GM12878 (cell line): ENCODE results near the gene LRP1B. TPM values are rescaled to one million over a fixed set of nuclear protein-coding genes. Genes with fewer than 3 reads are reported as not detected.

Experiments used
- ATAC-seq: fragments of 200-7000 bp; cut with Tn5 transposase; 3 replicates; pipeline ENCODE4 v1.9.1; 2020; ENCODE audit warnings: mild to moderate bottlenecking, moderate library complexity
- BruUV-seq: library from RNA; stranded (reverse); fragments of 400-500 nt; replicated peaks from 2 replicates; lab custom pipeline; 2021; lab: Mats Ljungman, UMichigan
- CTCF ChIA-PET: fragments of 300-600 bp; sonication (Branson Sonifier 250); formaldehyde crosslinking; extraction: SDS; loops from one replicate; lab custom pipeline; 2021; ENCODE audit warnings: inconsistent platforms; lab: Yijun Ruan, JAX
- POLR2A ChIA-PET: fragments of 350-600 bp; formaldehyde crosslinking; extraction: SDS; loops from one replicate; lab custom pipeline; 2021; ENCODE audit warnings: inconsistent platforms; lab: Charles Lee
- RAD21 ChIA-PET: fragments of 300-600 bp; sonication (Branson Sonifier 250); formaldehyde crosslinking; loops from one replicate; lab custom pipeline; 2023; ENCODE audit warnings: antibody characterized with exemption; ENCODE audit not compliant: unreplicated experiment; lab: Charles Lee
- SMC1A ChIA-PET: fragments of 300-600 bp; sonication (Branson Sonifier 250); formaldehyde crosslinking; loops from one replicate; lab custom pipeline; 2023; ENCODE audit not compliant: unreplicated experiment, uncharacterized antibody; lab: Charles Lee
- DNase-seq: peaks from one replicate; pipeline ENCODE4 v3.0.0-alpha.2; 2011; ENCODE audit warnings: low read depth, low spot score
- FAIRE-seq: peaks from 3 replicates; lab custom pipeline; 2011; peaks lifted over from hg19 to GRCh38; lab: Jason Lieb, UNC
- H2AFZ ChIP-seq: 2 replicates; pipeline ENCODE4 v1.6.0; 2011; ENCODE audit warnings: low read depth, low read length, control low read depth; ENCODE audit not compliant: control insufficient read depth
- H3K27ac ChIP-seq: 2 replicates; pipeline ENCODE4 v1.5.1; 2011; ENCODE audit warnings: control low read depth; ENCODE audit not compliant: control insufficient read depth, insufficient read depth
- H3K27me3 ChIP-seq, 2 experiments: replicated peaks in 1 of 2; 2 replicates each; pipeline versions ENCODE4 v1.6.0 to v1.6.1; 2011; ENCODE audit warnings: low read length in 1 of 2; ENCODE audit not compliant: control insufficient read depth in 2 of 2, insufficient read depth in 2 of 2
- H3K36me3 ChIP-seq, 2 experiments: 2 replicates each; pipeline ENCODE4 v1.5.1; 2011; ENCODE audit warnings: low read length in 1 of 2; ENCODE audit not compliant: control insufficient read depth in 2 of 2, insufficient read depth in 2 of 2
- H3K4me1 ChIP-seq: 2 replicates; pipeline ENCODE4 v1.6.1; 2011; ENCODE audit warnings: mild to moderate bottlenecking, low read length, moderate library complexity, mixed read lengths; ENCODE audit not compliant: control insufficient read depth, insufficient read depth
- H3K4me2 ChIP-seq: 2 replicates; pipeline ENCODE4 v1.6.0; 2011; ENCODE audit warnings: control low read depth; ENCODE audit not compliant: control insufficient read depth, insufficient read depth
- H3K4me3 ChIP-seq: fragments of 200-600 bp; sonication (generic); 2 replicates; pipeline ENCODE4 v1.5.1; 2016
- H3K79me2 ChIP-seq: 2 replicates; pipeline ENCODE4 v1.6.0; 2011; ENCODE audit warnings: low read length; ENCODE audit not compliant: control insufficient read depth, insufficient read depth
- H3K9ac ChIP-seq: 2 replicates; pipeline ENCODE4 v1.8.0; 2011; ENCODE audit warnings: low read length, control low read depth, mixed read lengths; ENCODE audit not compliant: control insufficient read depth, insufficient read depth
- H3K9me3 ChIP-seq: replicated peaks from 3 replicates; pipeline ENCODE4 v1.5.1; 2011; ENCODE audit warnings: mild to moderate bottlenecking, low read length; ENCODE audit not compliant: control insufficient read depth, insufficient read depth
- H4K20me1 ChIP-seq: 2 replicates; pipeline ENCODE4 v1.6.0; 2011; ENCODE audit not compliant: control insufficient read depth, insufficient read depth
- BHLHE40 ChIP-seq, 2 experiments: fragments of 450-650 bp in 1 of 2; IDR thresholded peaks; 2 replicates each; pipeline ENCODE4 v1.6.1; 2011 to 2017; ENCODE audit warnings: low read depth in 2 of 2, borderline replicate concordance in 1 of 2, improper control_type of control experiment in 1 of 2, low read length in 1 of 2, mild to moderate bottlenecking in 1 of 2
- CTCF ChIP-seq, 3 experiments: IDR thresholded peaks in 2 of 3; conservative IDR thresholded peaks in 1 of 3; 2 replicates each; pipeline ENCODE4 v1.5.1; 2011; ENCODE audit warnings: low read depth in 3 of 3, low read length in 3 of 3, mild to moderate bottlenecking in 3 of 3, control low read depth in 2 of 3, moderate library complexity in 2 of 3, inconsistent platforms in 1 of 3, mixed read lengths in 1 of 3; ENCODE audit not compliant: control insufficient read depth in 2 of 3, insufficient read depth in 1 of 3; ENCODE audit errors: extremely low read depth in 1 of 3
- MEF2A ChIP-seq: IDR thresholded peaks from 2 replicates; pipeline ENCODE4 v1.6.1; 2011; ENCODE audit warnings: low read depth, mild to moderate bottlenecking, low read length, moderate library complexity; ENCODE audit not compliant: insufficient read depth
- SMARCA5 ChIP-seq: fragments of 450-650 bp; IDR thresholded peaks from 2 replicates; pipeline ENCODE4 v1.6.1; 2017; ENCODE audit warnings: mild to moderate bottlenecking
- SP1 ChIP-seq: IDR thresholded peaks from one replicate; pipeline ENCODE4 v1.6.1; 2011; ENCODE audit warnings: low read depth, low read length
- STAT3 ChIP-seq: IDR thresholded peaks from 2 replicates; pipeline ENCODE4 v1.6.1; 2011; ENCODE audit warnings: low read depth, low read length, improper control_type of control experiment
- WGBS: methylation state at CpG from one replicate; pipeline ENCODE4 v1.1.6; 2016; ENCODE audit warnings: low lambda C conversion rate; ENCODE audit not compliant: insufficient replicate concordance, insufficient coverage; ENCODE audit errors: missing lambda C conversion rate; 5-methylcytosine and 5-hydroxymethylcytosine counted together
- in situ Hi-C: fragments of 300-500 bp; cut with MboI; formaldehyde crosslinking; loops from 9 replicates; pipeline ENCODE4 v1.14.3; 2018; ENCODE audit warnings: mixed read lengths
- intact Hi-C: fragments of 100-400 bp; cut with micrococcal nuclease; formaldehyde crosslinking; loops from one replicate; pipeline ENCODE4 v1.14.2; 2022; ENCODE audit not compliant: unreplicated experiment
- polyA plus RNA-seq, 11 experiments: library from polyadenylated mRNA; depleted of rRNA in 4 of 11; unstranded in 6 of 11; stranded (reverse) in 5 of 11; fragments of >200 nt; fragmentation: Nextera tagmentation in 4 of 11; fragmentation: Illumina TruSeq in 1 of 11; extraction: Ambion mirVana in 4 of 11; extraction: Trizol in 1 of 11; gene quantifications; 1 replicate in 1 of 11; 2 replicates in 10 of 11; pipeline versions ENCODE4 v1.2.1 to v1.2.3, GENCODE V29; 2011 to 2016; ENCODE audit warnings: inconsistent platforms in 2 of 11, missing spikeins in 2 of 11, low read depth in 1 of 11
- total RNA-seq, 4 experiments: library from RNA; depleted of rRNA in 3 of 4; stranded (reverse); fragments of >200 nt in 3 of 4; fragmentation: Illumina TruSeq in 1 of 4; extraction: Trizol in 1 of 4; gene quantifications; 2 replicates each; pipeline versions ENCODE4 v1.2.1 to v1.2.3, GENCODE V29; 2013 to 2021
- TF ChIP-seq, protein P1 (sequence below): fragments of 150-350 bp; IDR thresholded peaks from 2 replicates; pipeline ENCODE4 v1.6.1; 2016; ENCODE audit warnings: low read depth, low read length
- TF ChIP-seq, protein P2 (sequence below): IDR thresholded peaks from 2 replicates; pipeline ENCODE4 v1.6.1; 2012; ENCODE audit warnings: improper control_type of control experiment, low read depth, low read length; ENCODE audit not compliant: insufficient replicate concordance

LRP1B gene
- total and polyA plus RNA-seq, 10 of the 15 experiments (the other 5 are each of a cell fraction or from before 2014, with no cell fraction given) = under 0.01 to 0.06 (median 0.03) TPM; not detected in 5

DNA sequence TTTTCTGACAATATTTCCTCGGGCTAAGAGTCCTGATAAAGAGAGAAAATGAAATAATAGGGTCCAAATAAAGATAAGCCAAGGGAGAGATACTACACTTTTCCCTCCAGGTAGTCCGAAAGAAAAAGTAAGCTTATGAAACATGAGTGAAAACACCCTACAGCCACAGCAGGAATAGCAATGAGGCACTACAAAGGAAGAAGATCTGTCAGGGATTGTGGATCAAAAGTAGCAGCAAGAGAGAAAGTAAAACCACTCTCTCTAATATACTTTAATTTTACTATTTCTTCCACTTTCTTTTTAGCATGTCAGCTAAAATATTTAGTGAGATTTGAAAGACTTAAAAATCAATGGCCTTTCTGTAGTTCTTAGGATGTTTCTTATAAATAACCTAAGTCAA is 1601.8 kb downstream of the LRP1B start:
- intact Hi-C loops (no loop called here), in situ Hi-C loops (no loop called here)
- ChIA-PET CTCF (no interaction called here), RAD21 (no interaction called here), POLR2A (interaction anchor here (0.7 kb wide), 1 partner anchor 46 kb away, joined by 4 read pairs; no protein-coding TSS in a partner anchor), SMC1A (no interaction called here)
- Histone ChIP-seq H3K27ac (no peak overlapping the region), H4K20me1 (no peaks in the 10 kb centered on the region), H3K9me3 (no peaks in the 10 kb centered on the region), H2AFZ (no peak overlapping the region), H3K79me2 (no peaks in the 10 kb centered on the region), H3K4me3 (no peak overlapping the region), H3K4me2 (no peak overlapping the region), H3K27me3 (no peaks in the 10 kb centered on the region; a peak in 1 of 4 replicates), H3K36me3 (no peaks in the 10 kb centered on the region), H3K9ac (no peak overlapping the region), H3K4me1 (no peaks in the 10 kb centered on the region)
- no peak for TF ChIP-seq CTCF (IDR thresholded peaks at IDR 0.05 in 2 of 3, conservative IDR thresholded peaks at IDR 0.05 in 1 of 3; ENCODE audit: control insufficient read depth in 2 of 3, extremely low read depth in 1 of 3, insufficient read depth in 1 of 3, low read depth in 3 of 3, low read length in 3 of 3)
- TF ChIP-seq STAT3 = no peak
- TF ChIP-seq MEF2A = no peak
- TF ChIP-seq, protein P1, sequence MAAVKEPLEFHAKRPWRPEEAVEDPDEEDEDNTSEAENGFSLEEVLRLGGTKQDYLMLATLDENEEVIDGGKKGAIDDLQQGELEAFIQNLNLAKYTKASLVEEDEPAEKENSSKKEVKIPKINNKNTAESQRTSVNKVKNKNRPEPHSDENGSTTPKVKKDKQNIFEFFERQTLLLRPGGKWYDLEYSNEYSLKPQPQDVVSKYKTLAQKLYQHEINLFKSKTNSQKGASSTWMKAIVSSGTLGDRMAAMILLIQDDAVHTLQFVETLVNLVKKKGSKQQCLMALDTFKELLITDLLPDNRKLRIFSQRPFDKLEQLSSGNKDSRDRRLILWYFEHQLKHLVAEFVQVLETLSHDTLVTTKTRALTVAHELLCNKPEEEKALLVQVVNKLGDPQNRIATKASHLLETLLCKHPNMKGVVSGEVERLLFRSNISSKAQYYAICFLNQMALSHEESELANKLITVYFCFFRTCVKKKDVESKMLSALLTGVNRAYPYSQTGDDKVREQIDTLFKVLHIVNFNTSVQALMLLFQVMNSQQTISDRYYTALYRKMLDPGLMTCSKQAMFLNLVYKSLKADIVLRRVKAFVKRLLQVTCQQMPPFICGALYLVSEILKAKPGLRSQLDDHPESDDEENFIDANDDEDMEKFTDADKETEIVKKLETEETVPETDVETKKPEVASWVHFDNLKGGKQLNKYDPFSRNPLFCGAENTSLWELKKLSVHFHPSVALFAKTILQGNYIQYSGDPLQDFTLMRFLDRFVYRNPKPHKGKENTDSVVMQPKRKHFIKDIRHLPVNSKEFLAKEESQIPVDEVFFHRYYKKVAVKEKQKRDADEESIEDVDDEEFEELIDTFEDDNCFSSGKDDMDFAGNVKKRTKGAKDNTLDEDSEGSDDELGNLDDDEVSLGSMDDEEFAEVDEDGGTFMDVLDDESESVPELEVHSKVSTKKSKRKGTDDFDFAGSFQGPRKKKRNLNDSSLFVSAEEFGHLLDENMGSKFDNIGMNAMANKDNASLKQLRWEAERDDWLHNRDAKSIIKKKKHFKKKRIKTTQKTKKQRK = no peak
- no peak for TF ChIP-seq BHLHE40 (IDR thresholded peaks at IDR 0.05; ENCODE audit: borderline replicate concordance in 1 of 2, low read depth in 2 of 2, low read length in 1 of 2)
- TF ChIP-seq, protein P2, sequence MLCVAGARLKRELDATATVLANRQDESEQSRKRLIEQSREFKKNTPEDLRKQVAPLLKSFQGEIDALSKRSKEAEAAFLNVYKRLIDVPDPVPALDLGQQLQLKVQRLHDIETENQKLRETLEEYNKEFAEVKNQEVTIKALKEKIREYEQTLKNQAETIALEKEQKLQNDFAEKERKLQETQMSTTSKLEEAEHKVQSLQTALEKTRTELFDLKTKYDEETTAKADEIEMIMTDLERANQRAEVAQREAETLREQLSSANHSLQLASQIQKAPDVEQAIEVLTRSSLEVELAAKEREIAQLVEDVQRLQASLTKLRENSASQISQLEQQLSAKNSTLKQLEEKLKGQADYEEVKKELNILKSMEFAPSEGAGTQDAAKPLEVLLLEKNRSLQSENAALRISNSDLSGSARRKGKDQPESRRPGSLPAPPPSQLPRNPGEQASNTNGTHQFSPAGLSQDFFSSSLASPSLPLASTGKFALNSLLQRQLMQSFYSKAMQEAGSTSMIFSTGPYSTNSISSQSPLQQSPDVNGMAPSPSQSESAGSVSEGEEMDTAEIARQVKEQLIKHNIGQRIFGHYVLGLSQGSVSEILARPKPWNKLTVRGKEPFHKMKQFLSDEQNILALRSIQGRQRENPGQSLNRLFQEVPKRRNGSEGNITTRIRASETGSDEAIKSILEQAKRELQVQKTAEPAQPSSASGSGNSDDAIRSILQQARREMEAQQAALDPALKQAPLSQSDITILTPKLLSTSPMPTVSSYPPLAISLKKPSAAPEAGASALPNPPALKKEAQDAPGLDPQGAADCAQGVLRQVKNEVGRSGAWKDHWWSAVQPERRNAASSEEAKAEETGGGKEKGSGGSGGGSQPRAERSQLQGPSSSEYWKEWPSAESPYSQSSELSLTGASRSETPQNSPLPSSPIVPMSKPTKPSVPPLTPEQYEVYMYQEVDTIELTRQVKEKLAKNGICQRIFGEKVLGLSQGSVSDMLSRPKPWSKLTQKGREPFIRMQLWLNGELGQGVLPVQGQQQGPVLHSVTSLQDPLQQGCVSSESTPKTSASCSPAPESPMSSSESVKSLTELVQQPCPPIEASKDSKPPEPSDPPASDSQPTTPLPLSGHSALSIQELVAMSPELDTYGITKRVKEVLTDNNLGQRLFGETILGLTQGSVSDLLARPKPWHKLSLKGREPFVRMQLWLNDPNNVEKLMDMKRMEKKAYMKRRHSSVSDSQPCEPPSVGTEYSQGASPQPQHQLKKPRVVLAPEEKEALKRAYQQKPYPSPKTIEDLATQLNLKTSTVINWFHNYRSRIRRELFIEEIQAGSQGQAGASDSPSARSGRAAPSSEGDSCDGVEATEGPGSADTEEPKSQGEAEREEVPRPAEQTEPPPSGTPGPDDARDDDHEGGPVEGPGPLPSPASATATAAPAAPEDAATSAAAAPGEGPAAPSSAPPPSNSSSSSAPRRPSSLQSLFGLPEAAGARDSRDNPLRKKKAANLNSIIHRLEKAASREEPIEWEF = no peak
- no peak for TF ChIP-seq SP1
- no peak for TF ChIP-seq SMARCA5
- WGBS = 0% methylated on average over 2 of the region's 2 CpGs
- no peak for FAIRE-seq
- no peak for DNase-seq
- ATAC-seq = no peak
- no TSS peak for BruUV-seq
